MCF 10A (cell line): ENCODE results near the gene CD6. TPM values are rescaled to one million over a fixed set of nuclear protein-coding genes. Genes with fewer than 3 reads are reported as not detected.

Source experiments
- BruUV-seq: library from RNA; stranded (reverse); fragments of 400-500 nt; replicated peaks from 2 replicates; lab custom pipeline; 2021; lab: Mats Ljungman, UMichigan
- CTCF ChIA-PET: fragments of 300-600 bp; sonication (Branson Sonifier 250); formaldehyde crosslinking; extraction: SDS; loops from one replicate; lab custom pipeline; 2021; ENCODE audit warnings: antibody characterized with exemption, inconsistent platforms; lab: Yijun Ruan, JAX
- POLR2A ChIA-PET: fragments of 300-600, 350-650 bp; sonication (Branson Sonifier 250); formaldehyde crosslinking; extraction: SDS; loops from one replicate; lab custom pipeline; 2020; ENCODE audit warnings: antibody characterized with exemption, inconsistent platforms; lab: Yijun Ruan, JAX
- DNase-seq: peaks from one replicate; pipeline ENCODE4 v3.0.0-alpha.2; 2018; ENCODE audit not compliant: unreplicated experiment
- H3K27ac Mint-ChIP-seq: one replicate; pipeline ENCODE4 v1.8.0; 2022; ENCODE audit warnings: mild to moderate bottlenecking, low read depth, mixed read lengths; ENCODE audit not compliant: unreplicated experiment
- H3K27me3 Mint-ChIP-seq: one replicate; pipeline ENCODE4 v1.8.0; 2022; ENCODE audit warnings: mixed read lengths; ENCODE audit not compliant: insufficient read depth, unreplicated experiment
- H3K36me3 Mint-ChIP-seq: one replicate; pipeline ENCODE4 v1.8.0; 2022; ENCODE audit warnings: mild to moderate bottlenecking, moderate library complexity, mixed read lengths; ENCODE audit not compliant: insufficient read depth, unreplicated experiment
- H3K4me1 Mint-ChIP-seq: one replicate; pipeline ENCODE4 v1.8.0; 2022; ENCODE audit warnings: mixed read lengths; ENCODE audit not compliant: insufficient read depth, unreplicated experiment
- H3K4me3 Mint-ChIP-seq: one replicate; pipeline ENCODE4 v1.8.0; 2022; ENCODE audit warnings: mild to moderate bottlenecking, moderate library complexity, mixed read lengths; ENCODE audit not compliant: unreplicated experiment
- H3K9me3 Mint-ChIP-seq: one replicate; pipeline ENCODE4 v1.8.0; 2022; ENCODE audit warnings: mixed read lengths; ENCODE audit not compliant: unreplicated experiment
- CTCF ChIP-seq: fragments of 200-600 bp; IDR thresholded peaks from one replicate; pipeline ENCODE4 v1.8.0; 2022; ENCODE audit warnings: antibody characterized with exemption, mild to moderate bottlenecking; ENCODE audit not compliant: unreplicated experiment
- intact Hi-C: fragments of 100-400 bp; cut with micrococcal nuclease; formaldehyde crosslinking; loops from 2 replicates; pipeline ENCODE4 v1.14.1; 2022
- total RNA-seq: library from RNA; stranded (reverse); gene quantifications from 2 replicates; pipeline ENCODE4 v1.2.3, GENCODE V29; 2022

Gene CD6
- total RNA-seq, 1 experiment from 2014 or later, result not detected

- Mint-ChIP-seq H3K9me3 (no peaks in the 10 kb centered on the region), H3K27me3 (peaks cover 32% of the 10 kb centered on the region), H3K36me3 (peaks cover 4% of the 10 kb centered on the region), H3K4me3 (no peak overlapping the region), H3K4me1 (peaks cover 4% of the 10 kb centered on the region), H3K27ac (no peak overlapping the region)
- no peak for DNase-seq
- intact Hi-C loops, result no loop called here
- no peak for TF ChIP-seq CTCF
- POLR2A ChIA-PET, result no interaction called here
- CTCF ChIA-PET, result interaction anchor here (0.6 kb wide), 2 partner anchors 33 to 127 kb away, joined by 3 to 4 read pairs; no protein-coding TSS in a partner anchor
- no TSS peak for BruUV-seq
These were observed 20.0 kb downstream of the CD6 start for GRCh38 chr11:60991457-60991856.

GRCh38 chr11:60992842-60993409 is 21.4 kb downstream of the CD6 start:
- POLR2A ChIA-PET, result no interaction called here
- CTCF ChIA-PET, result no interaction called here
- peaks cover 4% of the 10 kb centered on the region for H3K36me3 Mint-ChIP-seq
- intact Hi-C loops, result no loop called here
- H3K4me3 Mint-ChIP-seq, result no peak overlapping the region
- no peak for DNase-seq
- no peak for TF ChIP-seq CTCF
- H3K9me3 Mint-ChIP-seq, result no peaks in the 10 kb centered on the region
- BruUV-seq, result no TSS peak
- H3K27ac Mint-ChIP-seq, result no peak overlapping the region
- peaks cover 32% of the 10 kb centered on the region for H3K27me3 Mint-ChIP-seq
- no peaks in the 10 kb centered on the region for H3K4me1 Mint-ChIP-seq

DNA sequence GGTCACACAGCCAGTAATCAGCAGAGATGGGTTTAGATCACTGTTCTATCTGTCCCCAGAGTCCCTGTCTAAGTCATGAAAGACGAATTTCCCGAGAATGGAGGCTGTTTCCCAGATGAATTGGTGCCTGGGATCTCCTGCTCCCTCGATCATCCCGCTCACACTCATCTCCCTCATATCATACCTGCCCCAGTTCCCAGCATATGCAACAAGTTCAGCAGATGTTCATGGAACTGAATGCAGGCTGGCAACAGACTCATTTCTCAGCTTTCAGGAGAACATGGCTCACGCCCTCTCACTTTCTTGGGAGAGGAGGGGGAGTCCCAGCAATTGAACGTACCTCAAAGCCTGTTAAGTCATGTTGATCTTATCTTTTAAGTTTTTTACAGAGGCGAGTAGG is 22.1 kb downstream of the CD6 start:
- no peak for DNase-seq
- BruUV-seq, result no TSS peak
- Mint-ChIP-seq H3K36me3 (peaks cover 4% of the 10 kb centered on the region), H3K27ac (no peak overlapping the region), H3K4me3 (no peak overlapping the region), H3K9me3 (no peaks in the 10 kb centered on the region), H3K27me3 (peaks cover 32% of the 10 kb centered on the region), H3K4me1 (no peaks in the 10 kb centered on the region)
- CTCF ChIA-PET, result interaction anchor here (0.8 kb wide), 1 partner anchor 136 kb away, joined by 3 read pairs; no protein-coding TSS in a partner anchor
- intact Hi-C loops, result no loop called here
- POLR2A ChIA-PET, result no interaction called here
- no peak for TF ChIP-seq CTCF

DNA sequence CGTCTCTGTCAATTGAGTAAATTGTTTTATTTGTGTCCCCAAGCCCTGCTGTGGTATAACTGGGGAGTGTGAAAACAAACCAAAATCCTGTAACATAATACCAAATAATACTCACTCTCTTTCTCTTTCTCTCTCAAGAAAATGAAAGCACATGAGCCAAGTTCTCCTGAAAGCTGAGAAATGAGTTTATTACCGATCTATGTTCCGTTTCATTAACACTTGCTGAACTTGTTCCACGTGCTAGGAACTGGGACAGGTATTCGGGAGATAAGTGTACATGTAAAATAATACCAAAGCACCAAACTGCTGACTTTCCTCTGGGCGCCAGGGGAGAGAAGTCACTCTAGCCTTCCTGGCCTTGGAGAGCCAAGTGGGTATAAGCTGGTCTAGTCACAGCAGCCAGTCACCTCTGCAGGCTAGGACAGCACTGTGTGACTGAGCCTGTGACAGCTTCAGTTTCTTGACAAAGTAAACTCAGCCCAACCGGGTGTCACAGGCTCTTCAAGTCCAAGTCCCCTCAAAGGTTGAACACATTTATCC is 23.1 kb downstream of the CD6 start:
- no peaks in the 10 kb centered on the region for H3K4me1 Mint-ChIP-seq
- intact Hi-C loops, result no loop called here
- BruUV-seq, result no TSS peak
- DNase-seq, result no peak
- no peaks in the 10 kb centered on the region for H3K9me3 Mint-ChIP-seq
- no peak for TF ChIP-seq CTCF
- CTCF ChIA-PET, result interaction anchor here (0.5 to 0.8 kb wide), 2 partner anchors 82 to 135 kb away, joined by 3 read pairs; no protein-coding TSS in a partner anchor
- no peak overlapping the region for H3K4me3 Mint-ChIP-seq
- peaks cover 32% of the 10 kb centered on the region for H3K27me3 Mint-ChIP-seq
- H3K36me3 Mint-ChIP-seq, result peaks cover 4% of the 10 kb centered on the region
- POLR2A ChIA-PET, result no interaction called here
- H3K27ac Mint-ChIP-seq, result no peak overlapping the region
